C4-2B (cell line): ENCODE measurements around the gene DEPDC7.

Source experiments
- H3K27ac ChIP-seq: fragments of 450-650 bp; 2 replicates; pipeline ENCODE4 v1.5.1; 2017
- ZFX ChIP-seq: fragments of 450-650 bp; IDR thresholded peaks from 2 replicates; pipeline ENCODE4 v1.6.1; 2017
- TF ChIP-seq, protein P1 (sequence below): fragments of 450-650 bp; conservative IDR thresholded peaks from 2 replicates; pipeline ENCODE4 v1.5.1; 2017; ENCODE audit warnings: mild to moderate bottlenecking

Gene DEPDC7

DNA sequence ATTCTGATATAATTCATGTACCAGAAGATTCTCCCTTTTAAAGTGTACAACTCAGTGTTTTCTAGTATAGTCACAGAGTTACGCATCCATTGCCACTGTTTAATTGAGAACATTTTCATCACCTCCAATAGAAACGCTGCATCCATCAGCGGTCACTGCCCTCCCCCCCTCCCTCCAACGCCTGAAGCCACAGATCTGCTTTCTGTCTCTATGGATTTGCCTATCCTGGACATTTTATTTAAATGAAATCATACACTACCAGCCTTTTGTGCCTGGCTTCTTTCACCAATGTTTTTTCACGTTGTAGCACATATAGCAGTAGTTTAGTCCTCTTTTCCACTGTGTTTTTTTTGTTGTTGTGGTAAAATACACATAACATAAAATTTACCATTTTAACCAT is 46.5 kb downstream of the DEPDC7 start:
- TF ChIP-seq, protein P1, sequence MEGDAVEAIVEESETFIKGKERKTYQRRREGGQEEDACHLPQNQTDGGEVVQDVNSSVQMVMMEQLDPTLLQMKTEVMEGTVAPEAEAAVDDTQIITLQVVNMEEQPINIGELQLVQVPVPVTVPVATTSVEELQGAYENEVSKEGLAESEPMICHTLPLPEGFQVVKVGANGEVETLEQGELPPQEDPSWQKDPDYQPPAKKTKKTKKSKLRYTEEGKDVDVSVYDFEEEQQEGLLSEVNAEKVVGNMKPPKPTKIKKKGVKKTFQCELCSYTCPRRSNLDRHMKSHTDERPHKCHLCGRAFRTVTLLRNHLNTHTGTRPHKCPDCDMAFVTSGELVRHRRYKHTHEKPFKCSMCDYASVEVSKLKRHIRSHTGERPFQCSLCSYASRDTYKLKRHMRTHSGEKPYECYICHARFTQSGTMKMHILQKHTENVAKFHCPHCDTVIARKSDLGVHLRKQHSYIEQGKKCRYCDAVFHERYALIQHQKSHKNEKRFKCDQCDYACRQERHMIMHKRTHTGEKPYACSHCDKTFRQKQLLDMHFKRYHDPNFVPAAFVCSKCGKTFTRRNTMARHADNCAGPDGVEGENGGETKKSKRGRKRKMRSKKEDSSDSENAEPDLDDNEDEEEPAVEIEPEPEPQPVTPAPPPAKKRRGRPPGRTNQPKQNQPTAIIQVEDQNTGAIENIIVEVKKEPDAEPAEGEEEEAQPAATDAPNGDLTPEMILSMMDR = no peak
- TF ChIP-seq ZFX = no peak
- no peak overlapping the region for H3K27ac ChIP-seq

GRCh38 chr11:33063326-33063881 is 47.7 kb downstream of the DEPDC7 start:
- no peak overlapping the region for H3K27ac ChIP-seq
- TF ChIP-seq, protein P1 = no peak
- TF ChIP-seq ZFX = no peak

DNA sequence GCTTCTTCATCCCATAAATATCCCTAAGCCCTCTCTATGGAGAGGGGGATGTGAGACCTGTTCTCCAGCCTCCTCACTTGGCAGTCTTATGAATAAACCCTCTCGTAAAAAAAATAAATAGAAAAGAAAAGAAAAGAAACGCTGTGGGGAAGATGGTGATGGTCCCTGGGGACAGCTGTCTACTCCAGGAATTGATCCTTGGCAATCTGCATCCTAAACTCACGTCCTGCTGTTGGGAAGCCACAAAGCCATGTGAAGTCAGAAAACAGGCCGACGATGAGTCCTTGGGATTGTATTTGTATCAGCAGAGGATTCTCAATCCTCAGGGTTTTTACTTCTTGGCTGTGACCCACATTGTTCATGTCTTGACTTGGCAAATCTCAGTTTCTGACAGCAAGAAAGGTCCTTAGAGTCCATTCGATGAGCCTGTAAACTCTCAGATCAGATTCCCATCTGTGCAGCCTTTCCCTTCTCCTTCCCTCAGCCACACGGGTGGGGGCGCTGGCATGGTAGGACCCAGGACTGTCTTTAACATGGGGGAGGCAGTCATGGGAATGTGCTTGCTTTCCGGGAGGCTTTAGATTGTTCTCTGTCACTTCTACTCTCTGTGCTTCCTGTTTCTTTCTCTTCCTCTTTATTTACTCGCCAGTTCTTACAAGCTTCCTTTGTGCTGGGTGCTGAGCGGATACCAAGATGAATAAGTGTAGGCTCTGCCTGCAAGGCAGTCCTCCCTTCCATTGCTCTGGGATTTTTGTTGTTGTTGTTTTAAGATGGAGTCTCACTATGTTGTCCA is 48.6 kb downstream of the DEPDC7 start:
- no peak overlapping the region for H3K27ac ChIP-seq
- TF ChIP-seq ZFX = no peak
- TF ChIP-seq, protein P1 = no peak

DNA sequence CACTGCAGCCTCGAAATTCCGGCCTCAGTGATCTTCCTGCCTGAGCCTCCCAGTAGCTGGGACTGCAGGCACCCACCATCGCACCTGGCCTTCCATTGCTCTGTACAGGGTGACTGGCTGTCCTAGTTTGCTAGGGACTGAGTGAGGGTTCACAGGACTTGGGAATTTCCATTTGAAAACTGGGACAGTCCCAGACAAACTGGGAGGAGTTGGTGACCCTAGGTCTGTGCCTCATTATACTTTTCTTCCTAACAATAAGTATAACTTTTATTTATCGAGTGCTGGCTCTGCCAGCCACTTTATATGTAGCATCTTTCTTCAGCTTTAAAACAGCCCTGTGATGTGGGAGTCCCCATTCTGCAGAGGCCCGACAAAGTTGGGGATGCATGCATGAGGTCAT is 49.2 kb downstream of the DEPDC7 start:
- H3K27ac ChIP-seq = no peak overlapping the region
- no peak for TF ChIP-seq ZFX
- TF ChIP-seq, protein P1 = no peak

GRCh38 chr11:33065445-33066178 is 49.9 kb downstream of the DEPDC7 start:
- H3K27ac ChIP-seq = no peak overlapping the region
- TF ChIP-seq, protein P1 = peak; percentile 97
- TF ChIP-seq ZFX = no peak

DNA sequence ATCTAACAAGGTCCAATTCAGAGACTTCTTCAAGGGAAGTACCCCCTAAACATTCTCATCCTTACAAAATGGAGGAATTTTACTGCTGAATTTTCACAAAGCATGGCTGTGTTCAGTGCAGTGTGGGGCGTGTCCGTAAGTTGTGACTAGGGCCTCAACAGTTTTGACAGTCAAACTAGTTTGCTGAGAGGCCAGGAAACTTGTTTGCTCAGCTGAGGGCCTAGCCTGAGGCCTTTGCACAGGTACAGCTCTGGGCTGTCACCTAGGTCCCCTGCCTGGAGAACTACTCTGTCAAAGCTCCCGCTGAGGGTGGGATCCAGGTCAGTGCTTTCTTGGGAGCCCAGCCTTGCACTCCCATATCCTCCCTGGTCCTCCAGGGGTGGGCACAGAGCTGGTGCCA is 51.6 kb downstream of the DEPDC7 start:
- TF ChIP-seq, protein P1 = no peak
- no peak for TF ChIP-seq ZFX

More for the DNA sequence above, 51.6 kb downstream of the DEPDC7 start:
- H3K27ac ChIP-seq = no peak overlapping the region
